Measurements from ENCODE around the gene RSBN1L.

The RSBN1L gene

DNA sequence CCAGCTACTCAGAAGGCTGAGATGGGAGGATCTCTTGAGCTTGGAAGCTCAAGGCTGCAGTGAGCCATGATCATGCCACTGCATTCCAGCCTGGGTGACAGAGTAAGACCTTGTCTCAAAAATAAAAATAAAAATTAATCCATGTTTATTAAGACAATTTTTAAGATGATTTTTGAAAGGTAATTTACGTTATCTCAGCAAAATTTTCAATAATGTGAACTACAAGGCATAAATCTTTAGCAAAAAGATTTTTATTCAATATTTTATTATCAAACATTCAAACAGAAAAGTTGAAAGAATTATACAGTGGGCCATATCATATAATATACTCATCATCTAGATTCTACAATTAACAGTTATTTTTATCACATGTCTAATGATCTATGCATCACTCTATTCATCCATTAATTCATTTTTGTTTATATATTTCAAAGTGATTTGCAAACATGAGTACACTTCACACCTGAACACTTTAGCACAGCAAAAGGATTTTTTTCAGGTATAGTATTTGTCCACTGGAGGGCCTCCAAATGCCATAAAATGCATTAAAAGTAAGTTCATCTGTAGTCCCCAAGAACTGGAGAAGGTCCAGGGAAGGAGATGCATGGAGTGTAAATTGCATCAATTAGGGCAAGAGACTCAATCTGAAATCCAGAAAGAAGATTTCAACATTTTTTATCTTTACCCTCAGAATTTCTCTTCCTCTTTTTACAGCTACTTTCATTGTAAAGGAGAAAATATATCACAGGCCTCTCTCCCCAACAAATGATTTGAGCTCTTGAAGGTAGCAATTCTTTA lies 38.6 kb upstream of the RSBN1L start:
- Histone ChIP-seq H3K9ac (ENCODE audit: insufficient read length) (no peak overlapping the region), H3K36me3 (ENCODE audit: insufficient read depth, low read length) (no peaks in the 10 kb centered on the region), H3K9me3 (ENCODE audit: low read depth, low read length) (no peaks in the 10 kb centered on the region), H3K27ac (no peak overlapping the region), H3K4me3 (no peak overlapping the region)
- DNase-seq (ENCODE audit: low read depth, low spot score), result peak; percentile 16
- TF ChIP-seq POLR2AphosphoS5 (IDR thresholded peaks at IDR 0.05; ENCODE audit: borderline replicate concordance, low read depth, low read length) (no peak), EZH2 (IDR thresholded peaks at IDR 0.05) (no peak)

DNA sequence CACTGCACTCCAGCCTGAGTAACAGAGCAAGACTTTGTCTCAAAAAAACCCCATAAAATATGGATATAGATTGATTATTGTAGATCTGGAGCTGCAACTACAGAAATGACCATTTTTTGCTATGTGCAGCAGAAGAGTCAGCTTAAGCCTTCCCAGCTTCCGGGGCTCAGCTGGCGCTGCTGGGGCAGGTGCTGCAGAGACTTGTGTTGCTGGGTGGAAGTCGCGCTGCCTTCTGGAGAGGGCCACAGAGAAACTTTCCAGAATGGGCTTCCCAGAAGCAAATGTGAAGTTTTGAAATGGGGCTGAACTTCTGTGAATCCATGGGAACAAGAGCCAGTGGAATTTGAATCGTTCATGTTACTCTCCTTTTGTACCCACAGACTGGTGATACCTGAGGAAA lies 37.3 kb upstream of the RSBN1L start:
- H3K27ac ChIP-seq, result no peak overlapping the region
- DNase-seq (ENCODE audit: low read depth, low spot score), result no peak
- H3K36me3 ChIP-seq (ENCODE audit: insufficient read depth, low read length), result no peaks in the 10 kb centered on the region
- no peak overlapping the region for H3K4me3 ChIP-seq
- no peak overlapping the region for H3K9ac ChIP-seq (ENCODE audit: insufficient read length)
- no peaks in the 10 kb centered on the region for H3K9me3 ChIP-seq (ENCODE audit: low read depth, low read length)
- TF ChIP-seq POLR2AphosphoS5 (IDR thresholded peaks at IDR 0.05; ENCODE audit: borderline replicate concordance, low read depth, low read length) (no peak), EZH2 (IDR thresholded peaks at IDR 0.05) (no peak), FOXP2 (optimal IDR thresholded peaks at IDR 0.05; ENCODE audit: control extremely low read depth, extremely low read length, insufficient read depth) (no peak)

DNA sequence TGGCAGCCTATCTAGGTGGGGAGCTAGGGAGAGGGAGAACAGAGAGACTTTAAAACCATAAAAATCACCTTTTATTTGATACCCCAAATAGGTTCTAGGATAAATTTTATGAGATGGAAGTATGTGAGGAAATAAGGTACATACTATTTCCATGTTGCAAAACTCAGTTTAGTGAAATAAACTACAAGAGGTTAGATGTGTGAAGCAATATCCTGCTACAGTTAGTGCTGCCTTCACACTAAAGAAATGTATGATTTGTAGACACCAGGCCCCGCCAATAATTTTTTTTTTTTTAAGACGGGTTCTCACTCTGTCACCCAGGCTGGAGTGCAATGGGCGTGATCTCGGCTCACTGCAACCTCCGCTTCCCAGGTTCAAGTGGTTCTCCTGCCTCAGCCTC lies 34.4 kb upstream of the RSBN1L start:
- DNase-seq (ENCODE audit: low read depth, low spot score), result no peak
- Histone ChIP-seq H3K36me3 (ENCODE audit: insufficient read depth, low read length) (no peaks in the 10 kb centered on the region), H3K9ac (ENCODE audit: insufficient read length) (no peak overlapping the region), H3K9me3 (ENCODE audit: low read depth, low read length) (no peaks in the 10 kb centered on the region), H3K27ac (no peak overlapping the region), H3K4me3 (no peak overlapping the region)
- TF ChIP-seq FOXP2 (optimal IDR thresholded peaks at IDR 0.05; ENCODE audit: control extremely low read depth, extremely low read length, insufficient read depth) (no peak), EZH2 (IDR thresholded peaks at IDR 0.05) (no peak), POLR2AphosphoS5 (IDR thresholded peaks at IDR 0.05; ENCODE audit: borderline replicate concordance, low read depth, low read length) (no peak)

DNA sequence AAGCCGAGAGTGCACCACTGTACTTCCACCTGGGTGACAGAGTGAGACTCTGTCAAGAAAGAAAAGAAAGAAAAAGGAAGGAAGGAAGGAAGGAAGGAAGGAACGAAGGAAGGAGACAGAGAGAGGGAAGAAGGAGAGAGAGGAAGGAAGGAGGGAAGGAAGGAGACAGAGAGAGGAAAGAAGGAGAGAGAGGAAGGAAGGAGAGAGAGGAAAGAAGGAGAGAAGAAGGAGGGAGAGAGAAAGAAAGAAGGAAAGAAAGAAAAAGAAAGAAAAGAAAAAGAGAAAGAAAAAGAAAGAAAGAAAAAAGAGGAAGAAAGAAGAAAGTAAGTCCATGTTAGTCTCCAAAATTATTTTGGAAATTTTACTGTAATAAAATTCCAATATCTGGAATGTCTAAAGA lies 33.4 kb upstream of the RSBN1L start:
- no peak for DNase-seq (ENCODE audit: low read depth, low spot score)
- TF ChIP-seq POLR2AphosphoS5 (IDR thresholded peaks at IDR 0.05; ENCODE audit: borderline replicate concordance, low read depth, low read length) (no peak), FOXP2 (optimal IDR thresholded peaks at IDR 0.05; ENCODE audit: control extremely low read depth, extremely low read length, insufficient read depth) (no peak), EZH2 (IDR thresholded peaks at IDR 0.05) (no peak)
- H3K4me3 ChIP-seq, result no peak overlapping the region
- no peak overlapping the region for H3K9ac ChIP-seq (ENCODE audit: insufficient read length)
- no peaks in the 10 kb centered on the region for H3K9me3 ChIP-seq (ENCODE audit: low read depth, low read length)
- H3K36me3 ChIP-seq (ENCODE audit: insufficient read depth, low read length), result no peaks in the 10 kb centered on the region
- H3K27ac ChIP-seq, result no peak overlapping the region

DNA sequence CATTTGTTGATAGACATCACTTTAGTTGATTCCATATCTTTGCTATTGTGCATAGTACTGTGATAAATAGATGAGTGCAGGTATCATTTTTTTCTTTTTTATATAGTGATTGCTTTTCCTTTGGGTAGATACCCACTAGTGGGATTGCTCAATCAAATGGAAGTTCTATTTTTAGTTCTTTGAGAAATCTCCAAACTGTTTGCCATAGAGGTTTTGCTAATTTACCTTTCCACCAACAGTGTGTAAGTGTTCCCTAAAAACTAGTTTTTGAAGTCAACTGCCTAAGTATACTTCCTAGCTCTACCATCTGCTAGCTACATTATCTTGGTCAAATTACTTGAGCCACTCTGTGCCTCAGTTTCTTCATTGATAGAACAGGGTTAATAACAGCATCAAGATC lies 31.5 kb upstream of the RSBN1L start:
- H3K36me3 ChIP-seq (ENCODE audit: insufficient read depth, low read length), result no peaks in the 10 kb centered on the region
- no peak for TF ChIP-seq FOXP2 (optimal IDR thresholded peaks at IDR 0.05; ENCODE audit: control extremely low read depth, extremely low read length, insufficient read depth)
- no peak for TF ChIP-seq EZH2 (IDR thresholded peaks at IDR 0.05)
- no peak for TF ChIP-seq POLR2AphosphoS5 (IDR thresholded peaks at IDR 0.05; ENCODE audit: borderline replicate concordance, low read depth, low read length)
- no peak for DNase-seq (ENCODE audit: low read depth, low spot score)
- no peaks in the 10 kb centered on the region for H3K9me3 ChIP-seq (ENCODE audit: low read depth, low read length)
- H3K4me3 ChIP-seq, result no peak overlapping the region
- H3K9ac ChIP-seq (ENCODE audit: insufficient read length), result no peak overlapping the region
- no peak overlapping the region for H3K27ac ChIP-seq

DNA sequence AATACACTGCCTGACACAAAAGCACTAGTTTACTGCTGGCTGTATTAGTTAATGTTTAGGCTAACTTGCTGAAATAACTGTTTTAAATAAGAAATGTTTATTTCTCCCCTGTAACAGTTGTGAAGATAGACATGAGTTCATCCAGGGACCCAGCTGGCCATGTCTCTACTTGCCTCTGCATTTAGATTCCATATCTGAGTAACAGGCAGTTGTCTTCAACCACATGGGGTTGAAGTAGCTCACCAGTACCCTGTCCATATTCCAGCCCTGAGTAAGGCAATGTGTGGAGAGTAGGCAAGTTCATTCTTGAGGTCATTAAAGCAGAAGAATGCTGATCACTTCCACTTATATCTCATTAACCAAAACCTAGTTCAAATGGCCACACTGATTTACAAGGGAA lies 31.1 kb upstream of the RSBN1L start:
- TF ChIP-seq EZH2 (IDR thresholded peaks at IDR 0.05), result no peak
- TF ChIP-seq FOXP2 (optimal IDR thresholded peaks at IDR 0.05; ENCODE audit: control extremely low read depth, extremely low read length, insufficient read depth), result no peak
- no peak for TF ChIP-seq POLR2AphosphoS5 (IDR thresholded peaks at IDR 0.05; ENCODE audit: borderline replicate concordance, low read depth, low read length)
- no peak overlapping the region for H3K4me3 ChIP-seq
- no peak overlapping the region for H3K9ac ChIP-seq (ENCODE audit: insufficient read length)
- H3K9me3 ChIP-seq (ENCODE audit: low read depth, low read length), result no peaks in the 10 kb centered on the region
- no peak for DNase-seq (ENCODE audit: low read depth, low spot score)
- no peaks in the 10 kb centered on the region for H3K36me3 ChIP-seq (ENCODE audit: insufficient read depth, low read length)
- H3K27ac ChIP-seq, result no peak overlapping the region

DNA sequence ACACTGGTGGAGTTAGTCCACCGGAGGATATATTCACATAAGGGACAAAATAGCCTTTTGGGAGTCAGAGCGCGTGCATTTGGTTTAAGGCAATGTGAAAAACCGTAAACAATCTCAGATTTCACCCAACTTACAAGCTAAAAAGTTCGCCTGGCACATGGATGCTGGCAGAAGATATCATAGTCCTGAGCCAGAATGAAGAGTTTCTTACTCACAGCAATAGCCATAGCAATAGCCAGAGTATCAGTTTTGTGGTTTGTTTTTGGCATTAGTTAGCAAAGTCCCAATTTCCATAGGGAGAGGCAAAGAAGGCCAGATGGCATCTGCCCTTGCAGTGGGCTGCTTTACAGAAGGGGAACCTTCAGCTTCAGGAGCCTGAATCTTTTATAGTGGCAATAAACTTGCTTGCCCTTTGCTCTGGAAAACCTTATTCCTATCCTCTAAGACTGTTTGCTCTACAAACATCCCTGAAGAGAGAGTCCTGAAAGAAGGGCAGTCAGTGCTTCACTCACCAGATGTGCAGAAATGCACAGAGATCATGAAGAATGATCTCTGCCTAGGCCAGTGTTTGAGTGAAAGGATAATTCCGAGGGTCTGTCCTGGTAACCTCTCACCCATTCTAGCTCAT lies 28.7 kb upstream of the RSBN1L start:
- TF ChIP-seq EZH2 (IDR thresholded peaks at IDR 0.05) (no peak), FOXP2 (optimal IDR thresholded peaks at IDR 0.05; ENCODE audit: control extremely low read depth, extremely low read length, insufficient read depth) (no peak), POLR2AphosphoS5 (IDR thresholded peaks at IDR 0.05; ENCODE audit: borderline replicate concordance, low read depth, low read length) (no peak)
- Histone ChIP-seq H3K9me3 (ENCODE audit: low read depth, low read length) (no peaks in the 10 kb centered on the region), H3K4me3 (no peak overlapping the region), H3K9ac (ENCODE audit: insufficient read length) (no peak overlapping the region), H3K36me3 (ENCODE audit: insufficient read depth, low read length) (no peaks in the 10 kb centered on the region), H3K27ac (no peak overlapping the region)
- DNase-seq (ENCODE audit: low read depth, low spot score), result no peak

DNA sequence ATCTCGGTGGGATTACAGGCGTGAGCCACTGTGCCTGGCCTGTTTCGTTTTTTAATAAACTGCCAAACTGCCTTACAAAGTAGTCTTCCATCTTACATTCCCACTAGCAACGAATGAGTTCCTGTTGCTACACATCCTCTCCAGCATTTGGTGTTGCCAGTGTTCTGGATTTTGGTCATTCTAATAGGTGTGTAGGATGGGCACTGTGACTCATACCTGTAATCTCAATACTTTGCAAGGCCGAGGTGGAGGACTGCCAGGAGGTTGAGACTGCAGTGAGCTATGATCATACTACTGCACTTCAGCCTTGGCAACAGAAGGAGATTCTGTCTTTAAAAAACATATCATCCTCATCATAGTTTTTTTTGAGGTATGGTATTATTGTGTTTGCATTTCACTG lies 21.4 kb upstream of the RSBN1L start:
- Histone ChIP-seq H3K4me3 (no peak overlapping the region), H3K36me3 (ENCODE audit: insufficient read depth, low read length) (no peaks in the 10 kb centered on the region), H3K9me3 (ENCODE audit: low read depth, low read length) (no peaks in the 10 kb centered on the region), H3K27ac (no peak overlapping the region), H3K9ac (ENCODE audit: insufficient read length) (no peak overlapping the region)
- TF ChIP-seq FOXP2 (optimal IDR thresholded peaks at IDR 0.05; ENCODE audit: control extremely low read depth, extremely low read length, insufficient read depth) (no peak), EZH2 (IDR thresholded peaks at IDR 0.05) (no peak), POLR2AphosphoS5 (IDR thresholded peaks at IDR 0.05; ENCODE audit: borderline replicate concordance, low read depth, low read length) (no peak)
- DNase-seq (ENCODE audit: low read depth, low spot score), result no peak

All from SK-N-MC (cell line).